H1 (cell line): ENCODE measurements around the gene TSGA10. TPM values are rescaled to one million over a fixed set of nuclear protein-coding genes. Genes with fewer than 3 reads are reported as not detected.
A peak's percentile ranks its signal among the peaks of the same experiment; 100 is the strongest.

Experiments
- CTCF ChIA-PET: fragments of 300-600 bp; sonication (Branson Sonifier 250); formaldehyde crosslinking; loops from one replicate; lab custom pipeline; 2021; ENCODE audit not compliant: partially characterized antibody; lab: Charles Lee
- POLR2A ChIA-PET: fragments of 300-600 bp; sonication (Branson Sonifier 250); formaldehyde crosslinking; loops from one replicate; lab custom pipeline; 2021; ENCODE audit warnings: inconsistent platforms; ENCODE audit not compliant: partially characterized antibody; lab: Charles Lee
- DNase-seq, 2 experiments: peaks; one replicate each; pipeline versions ENCODE4 v3.0.0 to v3.0.0-alpha.2; 2010 to 2022; ENCODE audit warnings: low spot score in 2 of 2, low read depth in 1 of 2, mixed read lengths in 1 of 2
- FAIRE-seq: peaks from 2 replicates; lab custom pipeline; 2011; peaks lifted over from hg19 to GRCh38; lab: Jason Lieb, UNC
- H2AFZ ChIP-seq: 2 replicates; pipeline ENCODE4 v1.8.1; 2012; ENCODE audit warnings: low read length, inconsistent platforms
- H2AK5ac ChIP-seq: 2 replicates; pipeline ENCODE4 v1.6.1; 2013; ENCODE audit warnings: low read depth, low read length
- H2BK120ac ChIP-seq: replicated peaks from 2 replicates; pipeline ENCODE3; 2013; ENCODE audit warnings: low read depth, low read length, inconsistent platforms
- H2BK12ac ChIP-seq: 2 replicates; pipeline ENCODE4 v1.6.1; 2013; ENCODE audit warnings: low read depth, low read length
- H2BK15ac ChIP-seq: 2 replicates; pipeline ENCODE4 v1.6.1; 2013; ENCODE audit warnings: low read length
- H2BK20ac ChIP-seq: 2 replicates; pipeline ENCODE4 v1.6.1; 2013; ENCODE audit warnings: low read length
- H2BK5ac ChIP-seq: 2 replicates; pipeline ENCODE4 v1.6.1; 2013; ENCODE audit warnings: low read depth, low read length
- H3K14ac ChIP-seq: 2 replicates; pipeline ENCODE4 v1.6.1; 2013; ENCODE audit warnings: inconsistent platforms; ENCODE audit not compliant: insufficient read length
- H3K18ac ChIP-seq: 2 replicates; pipeline ENCODE4 v1.6.1; 2013; ENCODE audit warnings: low read length; ENCODE audit errors: extremely low read depth
- H3K23ac ChIP-seq: 2 replicates; pipeline ENCODE4 v1.6.1; 2013; ENCODE audit warnings: inconsistent platforms; ENCODE audit not compliant: insufficient read length
- H3K23me2 ChIP-seq: 2 replicates; pipeline ENCODE4 v1.6.1; 2013; ENCODE audit warnings: low read depth, low read length
- H3K27ac ChIP-seq: 2 replicates; pipeline ENCODE4 v1.6.1; 2011; ENCODE audit warnings: low read depth, low read length, inconsistent platforms
- H3K27me3 ChIP-seq, 4 experiments: replicated peaks in 1 of 4; 1 replicate in 1 of 4; 2 replicates in 3 of 4; pipeline versions ENCODE4 v1.6.1 to v1.8.1; 2011 to 2013; ENCODE audit warnings: low read length in 3 of 4, mild to moderate bottlenecking in 3 of 4, inconsistent platforms in 2 of 4, mixed read lengths in 2 of 4, moderate library complexity in 1 of 4; ENCODE audit not compliant: control insufficient read depth in 3 of 4, insufficient read depth in 3 of 4; ENCODE audit errors: extremely low read depth in 1 of 4
- H3K36me3 ChIP-seq, 4 experiments: 2 replicates each; pipeline versions ENCODE4 v1.6.1 to v1.8.1; 2011 to 2013; ENCODE audit warnings: mild to moderate bottlenecking in 4 of 4, low read length in 3 of 4, moderate library complexity in 2 of 4, control low read depth in 1 of 4, inconsistent platforms in 1 of 4; ENCODE audit not compliant: insufficient read depth in 4 of 4, control insufficient read depth in 2 of 4
- H3K4ac ChIP-seq: replicated peaks from 2 replicates; pipeline ENCODE3; 2013; ENCODE audit warnings: low read length, low read depth, mixed read lengths, inconsistent platforms; ENCODE audit not compliant: insufficient read length
- H3K4me1 ChIP-seq, 4 experiments: replicated peaks in 1 of 4; 1 replicate in 1 of 4; 2 replicates in 3 of 4; pipeline versions ENCODE4 v1.6.1 to v1.8.1; 2011 to 2013; ENCODE audit warnings: low read length in 3 of 4, inconsistent platforms in 2 of 4, mixed read lengths in 1 of 4; ENCODE audit not compliant: insufficient read depth in 4 of 4, control insufficient read depth in 3 of 4
- H3K4me2 ChIP-seq, 2 experiments: 2 replicates each; pipeline versions ENCODE4 v1.6.1 to v1.8.1; 2011 to 2013; ENCODE audit warnings: low read depth in 2 of 2, low read length in 2 of 2, control low read depth in 1 of 2, inconsistent platforms in 1 of 2, mild to moderate bottlenecking in 1 of 2; ENCODE audit not compliant: insufficient read depth in 1 of 2
- H3K4me3 ChIP-seq, 4 experiments: fragments of 200-600, 300-600 bp in 1 of 4; sonication (generic), shearing (Covaris generic), sonication (Bioruptor Twin) in 1 of 4; 2 replicates each; pipeline versions ENCODE4 v1.5.1 to v1.8.1; 2011 to 2016; ENCODE audit warnings: low read length in 4 of 4, low read depth in 3 of 4, control low read depth in 2 of 4, inconsistent platforms in 2 of 4, mild to moderate bottlenecking in 2 of 4, mixed read lengths in 1 of 4, moderate library complexity in 1 of 4; ENCODE audit not compliant: insufficient read depth in 2 of 4; ENCODE audit errors: extremely low read depth in 1 of 4
- H3K56ac ChIP-seq: replicated peaks from 2 replicates; pipeline ENCODE3; 2013; ENCODE audit warnings: low read depth, mild to moderate bottlenecking, mixed read lengths, low read length, inconsistent platforms; ENCODE audit not compliant: insufficient read length
- H3K79me1 ChIP-seq: 2 replicates; pipeline ENCODE4 v1.6.1; 2013; ENCODE audit warnings: low read depth, low read length, control low read depth
- H3K79me2 ChIP-seq, 2 experiments: 2 replicates each; pipeline versions ENCODE4 v1.6.1 to v1.8.1; 2012 to 2013; ENCODE audit warnings: low read length in 2 of 2, mild to moderate bottlenecking in 2 of 2, inconsistent platforms in 1 of 2; ENCODE audit not compliant: insufficient read depth in 2 of 2, control insufficient read depth in 1 of 2
- H3K9ac ChIP-seq, 4 experiments: replicated peaks in 1 of 4; 1 replicate in 1 of 4; 2 replicates in 3 of 4; pipeline versions ENCODE4 v1.6.1 to v1.8.1; 2011 to 2013; ENCODE audit warnings: low read depth in 3 of 4, low read length in 3 of 4, control low read depth in 2 of 4, mild to moderate bottlenecking in 2 of 4, moderate library complexity in 2 of 4, inconsistent platforms in 1 of 4; ENCODE audit errors: extremely low read depth in 1 of 4
- H3K9me3 ChIP-seq, 2 experiments: 2 replicates each; pipeline versions ENCODE4 v1.6.1 to v1.8.1; 2012 to 2013; ENCODE audit warnings: mild to moderate bottlenecking in 2 of 2, moderate library complexity in 2 of 2, control low read depth in 1 of 2, inconsistent platforms in 1 of 2, low read depth in 1 of 2, low read length in 1 of 2, mixed read lengths in 1 of 2; ENCODE audit not compliant: insufficient read depth in 2 of 2
- H4K20me1 ChIP-seq, 2 experiments: replicated peaks in 1 of 2; 2 replicates each; pipeline versions ENCODE3 to v1.8.1; 2011 to 2013; ENCODE audit warnings: inconsistent platforms in 2 of 2, low read length in 2 of 2, mild to moderate bottlenecking in 1 of 2; ENCODE audit not compliant: insufficient read depth in 2 of 2, control insufficient read depth in 1 of 2
- H4K5ac ChIP-seq: 2 replicates; pipeline ENCODE4 v1.6.1; 2013; ENCODE audit warnings: low read length, low read depth, mixed read lengths, inconsistent platforms; ENCODE audit not compliant: insufficient read length
- H4K8ac ChIP-seq: 2 replicates; pipeline ENCODE4 v1.8.0; 2013; ENCODE audit warnings: mild to moderate bottlenecking, moderate library complexity, low read length, inconsistent platforms; ENCODE audit not compliant: insufficient read depth; ENCODE audit errors: extremely low read depth
- H4K91ac ChIP-seq: replicated peaks from 2 replicates; pipeline ENCODE3; 2013; ENCODE audit warnings: low read length, mixed read lengths, inconsistent platforms; ENCODE audit not compliant: insufficient read length
- EP300 ChIP-seq, 2 experiments: IDR thresholded peaks; 1 replicate in 1 of 2; 2 replicates in 1 of 2; pipeline ENCODE4 v1.6.1; 2011 to 2012; ENCODE audit warnings: low read depth in 2 of 2, low read length in 2 of 2, mild to moderate bottlenecking in 2 of 2, borderline replicate concordance in 1 of 2, inconsistent platforms in 1 of 2, moderate library complexity in 1 of 2
- RAD21 ChIP-seq, 2 experiments: IDR thresholded peaks in 1 of 2; conservative IDR thresholded peaks in 1 of 2; 2 replicates each; pipeline ENCODE4 v1.6.1; 2011; ENCODE audit warnings: low read depth in 2 of 2, low read length in 2 of 2, improper control_type of control experiment in 1 of 2, inconsistent platforms in 1 of 2, mild to moderate bottlenecking in 1 of 2, moderate library complexity in 1 of 2
- WGBS, 2 experiments: shearing (Covaris generic) in 1 of 2; methylation state at CpG; one replicate each; pipeline versions ENCODE4 v1.1.6 to v1.1.7; 2013 to 2015; ENCODE audit warnings: low lambda C conversion rate in 2 of 2, mixed read lengths in 2 of 2, inconsistent platforms in 1 of 2, low coverage in 1 of 2, missing lambda C conversion rate in 1 of 2; ENCODE audit not compliant: insufficient replicate concordance in 2 of 2, insufficient coverage in 1 of 2, insufficient read length in 1 of 2; ENCODE audit errors: extremely low coverage in 1 of 2, missing lambda C conversion rate in 1 of 2; 5-methylcytosine and 5-hydroxymethylcytosine counted together
- polyA plus RNA-seq, 7 experiments: library from polyadenylated mRNA; depleted of rRNA in 3 of 7; stranded (reverse) in 5 of 7; unstranded in 2 of 7; fragments of >200 nt in 5 of 7; fragments of 200-250 nt in 2 of 7; gene quantifications; 1 replicate in 5 of 7; 2 replicates in 1 of 7; 4 replicates in 1 of 7; pipeline versions ENCODE4 v1.2.1 to v1.2.3, GENCODE V29; 2011 to 2013; ENCODE audit warnings: missing spikeins in 2 of 7, mixed read lengths in 2 of 7
- total RNA-seq: library from RNA; stranded (reverse); fragmentation: NEBNext Ultra II Directional; extraction: Animal tissue kit (Norgen Biotek cat#: 25700); gene quantifications from 2 replicates; pipeline ENCODE4 v1.2.1, GENCODE V29; 2021
- TF ChIP-seq, protein P1 (sequence below), 3 experiments: IDR thresholded peaks; 1 replicate in 2 of 3; 2 replicates in 1 of 3; pipeline versions ENCODE4 v1.5.1 to v1.6.1; 2011; ENCODE audit warnings: low read length in 3 of 3, mild to moderate bottlenecking in 3 of 3, inconsistent platforms in 2 of 3, low read depth in 1 of 3, moderate library complexity in 1 of 3; ENCODE audit not compliant: insufficient read depth in 1 of 3; ENCODE audit errors: control extremely low read depth in 1 of 3

The TSGA10 gene
- total and polyA plus RNA-seq, 2 of the 8 experiments (the other 6 are each of a cell fraction or from before 2014, with no cell fraction given), result 2.2 to 7.4 TPM

DNA sequence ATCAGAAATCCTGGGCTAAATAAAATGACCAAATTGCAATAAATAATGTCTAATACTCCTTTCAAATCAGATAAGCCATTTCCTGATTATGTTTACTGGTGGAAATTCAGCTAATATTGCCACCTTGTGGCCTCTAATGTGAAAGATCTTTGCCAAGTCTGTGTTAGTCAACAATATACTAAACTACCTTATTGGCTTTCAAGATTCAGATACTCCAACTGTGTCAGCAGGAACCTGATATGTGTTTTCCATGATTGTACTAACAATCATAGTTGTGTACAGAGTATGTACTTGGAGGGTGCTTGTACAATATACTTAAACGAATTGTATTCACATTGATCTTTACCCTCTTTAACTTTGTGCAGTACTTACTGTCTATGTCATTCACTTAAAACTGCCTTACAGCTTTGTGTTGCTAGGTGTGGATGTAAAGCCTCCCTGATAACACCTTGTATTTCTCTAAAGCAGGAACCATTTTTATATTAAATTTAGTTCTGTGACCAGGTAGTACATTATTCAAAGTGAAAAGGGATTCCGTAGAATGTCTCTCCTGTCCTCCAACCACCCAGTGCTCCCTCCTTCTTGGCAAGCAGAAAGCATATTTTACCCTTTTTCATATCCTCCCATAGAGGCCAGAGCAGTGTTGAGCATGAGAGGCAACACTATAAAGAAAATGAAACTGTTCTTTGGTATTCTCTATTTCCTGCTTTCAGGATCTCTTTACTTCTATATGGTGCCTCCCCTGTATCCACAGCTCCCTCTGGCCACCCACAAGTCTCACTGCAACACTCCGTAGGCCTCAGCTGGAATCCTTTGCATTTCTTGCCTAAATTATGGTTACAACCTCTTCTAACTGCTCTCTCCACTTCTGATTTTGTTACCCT is 88.4 kb downstream of the TSGA10 start:
- WGBS, 2 experiments, result 50% methylated on average over 3 of the region's 3 CpGs; no CpG with 5 or more reads in 1 of the 2 experiments
- Histone ChIP-seq H3K36me3 (no peaks in the 10 kb centered on the region), H3K79me2 (no peaks in the 10 kb centered on the region), H4K5ac (no peak overlapping the region), H2AFZ (0 out of 2 replicates have a peak overlapping the region, but pooled peaks have one; percentile 54), H3K56ac (no peak overlapping the region), H3K9me3 (no peaks in the 10 kb centered on the region), H2BK5ac (no peak overlapping the region), H3K18ac (no peak overlapping the region), H4K91ac (no peak overlapping the region), H2BK15ac (no peak overlapping the region), H4K8ac (no peak overlapping the region), H3K79me1 (no peaks in the 10 kb centered on the region), H3K27ac (no peak overlapping the region), H2BK20ac (no peak overlapping the region), H3K4ac (no peak overlapping the region), H4K20me1 (no peaks in the 10 kb centered on the region), H3K23me2 (no peaks in the 10 kb centered on the region), H3K9ac (no peak overlapping the region), H3K4me2 (no peak overlapping the region), H2BK12ac (no peak overlapping the region), H3K23ac (no peak overlapping the region), H3K27me3 (no peaks in the 10 kb centered on the region), H3K14ac (no peak overlapping the region), H3K4me1 (no peaks in the 10 kb centered on the region), H3K4me3 (no peak overlapping the region), H2AK5ac (no peak overlapping the region), H2BK120ac (no peak overlapping the region)
- DNase-seq (no peak), FAIRE-seq (peak; percentile 78)
- CTCF ChIA-PET, result interaction anchor here (0.6 to 2.9 kb wide), 26 partner anchors 11 to 465 kb away, joined by 3 to 11 read pairs (median 4); no protein-coding TSS in a partner anchor
- TF ChIP-seq EP300 (IDR thresholded peaks at IDR 0.05; ENCODE audit: borderline replicate concordance in 1 of 2, low read depth in 2 of 2, low read length in 2 of 2) (no peak), RAD21 (IDR thresholded peaks at IDR 0.05 in 1 of 2, conservative IDR thresholded peaks at IDR 0.05 in 1 of 2; ENCODE audit: low read depth in 2 of 2, low read length in 2 of 2) (peak; percentile 74 to 76)
- TF ChIP-seq, protein P1, sequence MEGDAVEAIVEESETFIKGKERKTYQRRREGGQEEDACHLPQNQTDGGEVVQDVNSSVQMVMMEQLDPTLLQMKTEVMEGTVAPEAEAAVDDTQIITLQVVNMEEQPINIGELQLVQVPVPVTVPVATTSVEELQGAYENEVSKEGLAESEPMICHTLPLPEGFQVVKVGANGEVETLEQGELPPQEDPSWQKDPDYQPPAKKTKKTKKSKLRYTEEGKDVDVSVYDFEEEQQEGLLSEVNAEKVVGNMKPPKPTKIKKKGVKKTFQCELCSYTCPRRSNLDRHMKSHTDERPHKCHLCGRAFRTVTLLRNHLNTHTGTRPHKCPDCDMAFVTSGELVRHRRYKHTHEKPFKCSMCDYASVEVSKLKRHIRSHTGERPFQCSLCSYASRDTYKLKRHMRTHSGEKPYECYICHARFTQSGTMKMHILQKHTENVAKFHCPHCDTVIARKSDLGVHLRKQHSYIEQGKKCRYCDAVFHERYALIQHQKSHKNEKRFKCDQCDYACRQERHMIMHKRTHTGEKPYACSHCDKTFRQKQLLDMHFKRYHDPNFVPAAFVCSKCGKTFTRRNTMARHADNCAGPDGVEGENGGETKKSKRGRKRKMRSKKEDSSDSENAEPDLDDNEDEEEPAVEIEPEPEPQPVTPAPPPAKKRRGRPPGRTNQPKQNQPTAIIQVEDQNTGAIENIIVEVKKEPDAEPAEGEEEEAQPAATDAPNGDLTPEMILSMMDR (IDR thresholded peaks at IDR 0.05; ENCODE audit: control extremely low read depth in 1 of 3, insufficient read depth in 1 of 3, low read depth in 1 of 3, low read length in 3 of 3), result peak; percentile 47 to 55 (median 47)
- POLR2A ChIA-PET, result interaction anchor here (0.6 kb wide), 1 partner anchor 1938 kb away, joined by 3 read pairs; no protein-coding TSS in a partner anchor
